Measurements from ENCODE around the gene NNMT.

- TF ChIP-seq POLR2A (IDR thresholded peaks at IDR 0.05) (no peak), CTCF (IDR thresholded peaks at IDR 0.05 in 4 of 5, conservative IDR thresholded peaks at IDR 0.05 in 1 of 5) (no peak)
These were observed 1.9 kb downstream of the NNMT start for GRCh38 chr11:114297806-114298709.

Data from gastrocnemius medialis (tissue), 4 donors.